H9 (cell line): Measurements from ENCODE around the gene VDAC1. TPM values are rescaled to one million over a fixed set of nuclear protein-coding genes. Genes with fewer than 3 reads are reported as not detected.

Source experiments
- DNase-seq: peaks from one replicate; pipeline ENCODE4 v3.0.0-alpha.2; 2017
- H2AFZ ChIP-seq: one replicate; pipeline ENCODE4 v1.6.1; 2013; ENCODE audit warnings: mild to moderate bottlenecking, low read length, control low read depth, moderate library complexity
- H2AK5ac ChIP-seq: 2 replicates; pipeline ENCODE4 v1.6.1; 2013; ENCODE audit warnings: low read length, control low read depth, mixed read lengths; ENCODE audit not compliant: insufficient read length
- H2BK120ac ChIP-seq: one replicate; pipeline ENCODE4 v1.6.1; 2013; ENCODE audit warnings: low read depth, mild to moderate bottlenecking, low read length, control low read depth, inconsistent platforms; ENCODE audit not compliant: poor library complexity, severe bottlenecking
- H2BK12ac ChIP-seq: 2 replicates; pipeline ENCODE4 v1.6.1; 2013; ENCODE audit warnings: low read length, control low read depth, mixed read lengths, low read depth; ENCODE audit not compliant: insufficient read length
- H2BK15ac ChIP-seq: 2 replicates; pipeline ENCODE4 v1.6.1; 2013; ENCODE audit warnings: low read depth, low read length, control low read depth
- H2BK20ac ChIP-seq: one replicate; pipeline ENCODE4 v1.6.1; 2013; ENCODE audit warnings: low read depth, mild to moderate bottlenecking, low read length, control low read depth, inconsistent platforms; ENCODE audit not compliant: poor library complexity, severe bottlenecking
- H2BK5ac ChIP-seq: 2 replicates; pipeline ENCODE4 v1.6.1; 2013; ENCODE audit warnings: low read length, control low read depth, mixed read lengths; ENCODE audit not compliant: insufficient read length
- H3K14ac ChIP-seq: 2 replicates; pipeline ENCODE4 v1.6.1; 2013; ENCODE audit warnings: low read length, control low read depth; ENCODE audit not compliant: insufficient read depth
- H3K18ac ChIP-seq: 2 replicates; pipeline ENCODE4 v1.6.1; 2013; ENCODE audit warnings: low read depth, mild to moderate bottlenecking, mixed read lengths, low read length, control low read depth; ENCODE audit not compliant: insufficient read length
- H3K23ac ChIP-seq: 2 replicates; pipeline ENCODE4 v1.6.1; 2013; ENCODE audit warnings: low read length, control low read depth, mixed read lengths, low read depth; ENCODE audit not compliant: insufficient read length
- H3K23me2 ChIP-seq: 2 replicates; pipeline ENCODE4 v1.6.1; 2013; ENCODE audit warnings: low read depth, mild to moderate bottlenecking, mixed read lengths, low read length, control low read depth; ENCODE audit not compliant: insufficient read length, poor library complexity, severe bottlenecking
- H3K27ac ChIP-seq: 2 replicates; pipeline ENCODE4 v1.5.1; 2013; ENCODE audit warnings: low read length, control low read depth, mixed read lengths, low read depth; ENCODE audit not compliant: insufficient read length
- H3K27me3 ChIP-seq: 2 replicates; pipeline ENCODE4 v1.6.1; 2013; ENCODE audit warnings: low read length, control low read depth, inconsistent platforms; ENCODE audit not compliant: insufficient read depth
- H3K4ac ChIP-seq: 2 replicates; pipeline ENCODE4 v1.6.1; 2013; ENCODE audit warnings: low read depth, mild to moderate bottlenecking, control low read depth, inconsistent platforms, low read length, moderate library complexity
- H3K4me1 ChIP-seq: 2 replicates; pipeline ENCODE4 v1.6.1; 2013; ENCODE audit warnings: low read length, control low read depth, inconsistent platforms; ENCODE audit not compliant: insufficient read depth
- H3K4me2 ChIP-seq: 2 replicates; pipeline ENCODE4 v1.6.1; 2013; ENCODE audit warnings: low read length, control low read depth, mixed read lengths; ENCODE audit not compliant: insufficient read length, insufficient read depth
- H3K56ac ChIP-seq: 2 replicates; pipeline ENCODE4 v1.6.1; 2013; ENCODE audit warnings: low read depth, mild to moderate bottlenecking, mixed read lengths, low read length, control low read depth; ENCODE audit not compliant: insufficient read length
- H3K79me1 ChIP-seq: 2 replicates; pipeline ENCODE4 v1.6.1; 2013; ENCODE audit warnings: low read depth, mild to moderate bottlenecking, moderate library complexity, low read length, control low read depth, inconsistent platforms; ENCODE audit not compliant: insufficient read depth, poor library complexity, severe bottlenecking
- H3K79me2 ChIP-seq: 2 replicates; pipeline ENCODE4 v1.6.1; 2013; ENCODE audit warnings: low read length, control low read depth, inconsistent platforms; ENCODE audit not compliant: insufficient read depth
- H3K9ac ChIP-seq: 2 replicates; pipeline ENCODE4 v1.6.1; 2013; ENCODE audit warnings: low read length, control low read depth, mixed read lengths; ENCODE audit not compliant: insufficient read length; ENCODE audit errors: extremely low read depth
- H3K9me3 ChIP-seq: one replicate; pipeline ENCODE4 v1.6.1; 2013; ENCODE audit warnings: low read depth, low read length, inconsistent platforms; ENCODE audit not compliant: control insufficient read depth
- H3T11ph ChIP-seq: one replicate; pipeline ENCODE4 v1.6.1; 2013; ENCODE audit warnings: mild to moderate bottlenecking, low read length, control low read depth, inconsistent platforms
- H4K20me1 ChIP-seq: one replicate; pipeline ENCODE4 v1.6.1; 2013; ENCODE audit not compliant: control insufficient read depth, insufficient read length, insufficient read depth
- H4K5ac ChIP-seq: 2 replicates; pipeline ENCODE4 v1.6.1; 2013; ENCODE audit warnings: low read depth, mild to moderate bottlenecking, mixed read lengths, low read length, control low read depth; ENCODE audit not compliant: insufficient read length
- H4K8ac ChIP-seq: replicated peaks from 2 replicates; pipeline ENCODE4 v1.6.1; 2013; ENCODE audit warnings: low read length, control low read depth, mixed read lengths, low read depth; ENCODE audit not compliant: insufficient read length
- H4K91ac ChIP-seq: 2 replicates; pipeline ENCODE4 v1.6.1; 2013; ENCODE audit warnings: low read depth, mild to moderate bottlenecking, moderate library complexity, mixed read lengths, low read length, control low read depth; ENCODE audit not compliant: insufficient read length
- H3K27ac Mint-ChIP-seq, 3 experiments: 2 replicates in 2 of 3; 3 replicates in 1 of 3; pipeline ENCODE4 v1.8.0; 2020 to 2021; ENCODE audit warnings: mixed read lengths in 3 of 3, mild to moderate bottlenecking in 1 of 3, moderate library complexity in 1 of 3
- H3K27me3 Mint-ChIP-seq: 2 replicates; pipeline ENCODE4 v1.8.0; 2021; ENCODE audit warnings: low read depth, mild to moderate bottlenecking, moderate library complexity, mixed read lengths
- H3K36me3 Mint-ChIP-seq, 3 experiments: 2 replicates in 2 of 3; 3 replicates in 1 of 3; pipeline ENCODE4 v1.8.0; 2020 to 2021; ENCODE audit warnings: low read depth in 3 of 3, mixed read lengths in 3 of 3; ENCODE audit not compliant: insufficient read depth in 1 of 3
- H3K4me1 Mint-ChIP-seq, 2 experiments: 2 replicates each; pipeline ENCODE4 v1.8.0; 2020; ENCODE audit warnings: mixed read lengths in 2 of 2
- H3K4me3 Mint-ChIP-seq, 2 experiments: 2 replicates in 1 of 2; 3 replicates in 1 of 2; pipeline ENCODE4 v1.8.0; 2020 to 2021; ENCODE audit warnings: mild to moderate bottlenecking in 2 of 2, mixed read lengths in 2 of 2, moderate library complexity in 1 of 2
- H3K9me3 Mint-ChIP-seq, 2 experiments: 2 replicates in 1 of 2; 3 replicates in 1 of 2; pipeline ENCODE4 v1.8.0; 2020; ENCODE audit warnings: mild to moderate bottlenecking in 2 of 2, mixed read lengths in 2 of 2, moderate library complexity in 1 of 2
- CTCF ChIP-seq: fragments of 200-600 bp; sonication (generic); conservative IDR thresholded peaks from 3 replicates; pipeline ENCODE4 v1.8.0; 2021; ENCODE audit warnings: antibody characterized with exemption, mild to moderate bottlenecking
- WGBS: extraction: QIAGEN DNeasy Blood & Tissue Kit; methylation state at CpG from one replicate; pipeline ENCODE4 v1.1.7; 2013; ENCODE audit warnings: missing lambda C conversion rate, low lambda C conversion rate, mixed read lengths; ENCODE audit not compliant: insufficient read length; ENCODE audit errors: extremely low coverage; 5-methylcytosine and 5-hydroxymethylcytosine counted together
- total RNA-seq: library from RNA; stranded (reverse); gene quantifications from 2 replicates; pipeline ENCODE4 v1.2.1, GENCODE V29; 2021

The VDAC1 gene
- total RNA-seq, 1 experiment from 2014 or later = 208 TPM

GRCh38 chr5:133981714-133982113, 23.1 kb downstream of the VDAC1 start:
- H3K79me2 ChIP-seq = no peaks in the 10 kb centered on the region; the same call in 1 of the 2 replicates
- Mint-ChIP-seq H3K27ac (no peak overlapping the region), H3K9me3 (no peaks in the 10 kb centered on the region), H3K4me1 (peaks cover 5 to 7% of the 10 kb centered on the region in 2 experiments), H3K4me3 (no peak overlapping the region), H3K36me3 (peaks cover 35 to 84% (median 55%) of the 10 kb centered on the region in 3 experiments; a peak in 6 of 7 replicates), H3K27me3 (no peaks in the 10 kb centered on the region)
- no peak for DNase-seq
- H2BK12ac ChIP-seq = no peak overlapping the region
- H2AFZ ChIP-seq = no peak overlapping the region
- H3K4me1 ChIP-seq = no peaks in the 10 kb centered on the region
- H2AK5ac ChIP-seq = no peak overlapping the region
- no peak overlapping the region for H3K9ac ChIP-seq
- H2BK120ac ChIP-seq = no peak overlapping the region
- no peaks in the 10 kb centered on the region for H3K79me1 ChIP-seq
- H3K23ac ChIP-seq = no peak overlapping the region
- no peak overlapping the region for H2BK5ac ChIP-seq
- WGBS = no CpG with 5 or more reads among the region's 1 CpG
- H3T11ph ChIP-seq = no peak overlapping the region
- no peak overlapping the region for H3K14ac ChIP-seq
- no peaks in the 10 kb centered on the region for H3K9me3 ChIP-seq
- no peak overlapping the region for H3K4me2 ChIP-seq
- H4K91ac ChIP-seq = no peak overlapping the region
- H2BK20ac ChIP-seq = no peak overlapping the region
- no peaks in the 10 kb centered on the region for H4K20me1 ChIP-seq
- H3K4ac ChIP-seq = no peak overlapping the region
- TF ChIP-seq CTCF = no peak
- H3K56ac ChIP-seq = no peak overlapping the region
- H3K18ac ChIP-seq = no peak overlapping the region
- no peaks in the 10 kb centered on the region for H3K27me3 ChIP-seq
- H4K8ac ChIP-seq = no peak overlapping the region
- no peaks in the 10 kb centered on the region for H3K23me2 ChIP-seq
- H4K5ac ChIP-seq = no peak overlapping the region
- H3K27ac ChIP-seq = no peak overlapping the region
- no peak overlapping the region for H2BK15ac ChIP-seq
